HCT116 (cell line): Measurements from ENCODE around the gene COMMD9.

Experiments used
- EGR1 ChIP-seq: IDR thresholded peaks from 2 replicates; pipeline ENCODE4 v1.6.1; 2012; ENCODE audit warnings: low read depth
- RAD21 ChIP-seq: IDR thresholded peaks from 2 replicates; pipeline ENCODE4 v1.6.1; 2012; ENCODE audit warnings: low read depth, mild to moderate bottlenecking
- TCF7L2 ChIP-seq: IDR thresholded peaks from 2 replicates; pipeline ENCODE4 v1.7.0; 2011; ENCODE audit warnings: borderline replicate concordance, inconsistent platforms; ENCODE audit not compliant: insufficient read depth, insufficient read length; ENCODE audit errors: extremely low read depth
- TF ChIP-seq, protein P1 (sequence below), 3 experiments: fragments of 200-600 bp in 1 of 3; sonication (generic) in 1 of 3; IDR thresholded peaks in 2 of 3; conservative IDR thresholded peaks in 1 of 3; 2 replicates each; pipeline ENCODE4 v1.5.1; 2012 to 2017; ENCODE audit warnings: low read depth in 2 of 3, low read length in 2 of 3, antibody characterized with exemption in 1 of 3, borderline replicate concordance in 1 of 3, control low read depth in 1 of 3, mild to moderate bottlenecking in 1 of 3, mixed read lengths in 1 of 3, mixed run types in 1 of 3, moderate library complexity in 1 of 3; ENCODE audit not compliant: insufficient read depth in 1 of 3
- TF ChIP-seq, protein P2 (sequence below): IDR thresholded peaks from 2 replicates; pipeline ENCODE4 v1.6.1; 2012

GRCh38 chr11:36238036-36238631 lies 51.1 kb downstream of the COMMD9 start:
- TF ChIP-seq, protein P1, sequence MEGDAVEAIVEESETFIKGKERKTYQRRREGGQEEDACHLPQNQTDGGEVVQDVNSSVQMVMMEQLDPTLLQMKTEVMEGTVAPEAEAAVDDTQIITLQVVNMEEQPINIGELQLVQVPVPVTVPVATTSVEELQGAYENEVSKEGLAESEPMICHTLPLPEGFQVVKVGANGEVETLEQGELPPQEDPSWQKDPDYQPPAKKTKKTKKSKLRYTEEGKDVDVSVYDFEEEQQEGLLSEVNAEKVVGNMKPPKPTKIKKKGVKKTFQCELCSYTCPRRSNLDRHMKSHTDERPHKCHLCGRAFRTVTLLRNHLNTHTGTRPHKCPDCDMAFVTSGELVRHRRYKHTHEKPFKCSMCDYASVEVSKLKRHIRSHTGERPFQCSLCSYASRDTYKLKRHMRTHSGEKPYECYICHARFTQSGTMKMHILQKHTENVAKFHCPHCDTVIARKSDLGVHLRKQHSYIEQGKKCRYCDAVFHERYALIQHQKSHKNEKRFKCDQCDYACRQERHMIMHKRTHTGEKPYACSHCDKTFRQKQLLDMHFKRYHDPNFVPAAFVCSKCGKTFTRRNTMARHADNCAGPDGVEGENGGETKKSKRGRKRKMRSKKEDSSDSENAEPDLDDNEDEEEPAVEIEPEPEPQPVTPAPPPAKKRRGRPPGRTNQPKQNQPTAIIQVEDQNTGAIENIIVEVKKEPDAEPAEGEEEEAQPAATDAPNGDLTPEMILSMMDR (IDR thresholded peaks at IDR 0.05 in 2 of 3, conservative IDR thresholded peaks at IDR 0.05 in 1 of 3; ENCODE audit: borderline replicate concordance in 1 of 3, insufficient read depth in 1 of 3, low read depth in 2 of 3, low read length in 2 of 3): no peak
- TF ChIP-seq TCF7L2 (no peak), EGR1 (no peak), RAD21 (no peak)
- TF ChIP-seq, protein P2, sequence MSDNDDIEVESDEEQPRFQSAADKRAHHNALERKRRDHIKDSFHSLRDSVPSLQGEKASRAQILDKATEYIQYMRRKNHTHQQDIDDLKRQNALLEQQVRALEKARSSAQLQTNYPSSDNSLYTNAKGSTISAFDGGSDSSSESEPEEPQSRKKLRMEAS: no peak
